Measurements from ENCODE around the gene RPL22. TPM values are rescaled to one million over a fixed set of nuclear protein-coding genes. Genes with fewer than 3 reads are reported as not detected.

Gene RPL22
- total and polyA plus RNA-seq, 2 of the 8 experiments (the other 6 are each of a cell fraction or from before 2014, with no cell fraction given) = 133 to 521 TPM

DNA sequence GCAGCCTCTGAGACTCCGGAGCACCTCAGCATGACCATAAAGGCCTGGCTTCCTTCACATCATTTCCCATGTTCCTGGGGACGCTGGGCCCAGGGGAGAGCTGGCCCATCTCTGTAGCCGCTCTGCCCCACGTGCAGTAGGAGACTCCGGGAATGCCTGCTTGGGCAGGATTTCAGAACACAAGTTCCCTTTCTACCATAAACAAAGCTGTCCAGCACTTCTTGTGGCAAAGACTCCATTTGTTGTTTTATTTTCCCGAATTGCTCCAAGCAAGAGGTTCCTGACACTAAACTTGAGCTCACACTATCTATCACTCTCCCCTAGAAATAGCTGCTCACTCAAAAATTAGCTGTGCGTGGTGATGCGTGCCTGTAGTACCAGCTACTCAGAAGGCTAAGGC is 41.2 kb downstream of the RPL22 start:
- Histone ChIP-seq H3K23me2 (ENCODE audit: low read depth, low read length) (no peaks in the 10 kb centered on the region), H3K27me3 (replicated peaks in 1 of 4; ENCODE audit: control insufficient read depth in 3 of 4, extremely low read depth in 1 of 4, insufficient read depth in 3 of 4, low read length in 3 of 4) (no peaks in the 10 kb centered on the region), H2BK12ac (ENCODE audit: low read depth, low read length) (no peak overlapping the region), H2BK15ac (ENCODE audit: low read length) (no peak overlapping the region), H3K79me2 (ENCODE audit: control insufficient read depth in 1 of 2, insufficient read depth in 2 of 2, low read length in 2 of 2) (no peaks in the 10 kb centered on the region), H2AFZ (ENCODE audit: low read length) (no peak overlapping the region), H3K23ac (ENCODE audit: insufficient read length) (no peak overlapping the region), H2AK5ac (ENCODE audit: low read depth, low read length) (no peak overlapping the region), H3K18ac (ENCODE audit: extremely low read depth, low read length) (no peak overlapping the region), H3K4me2 (ENCODE audit: insufficient read depth in 1 of 2, low read depth in 2 of 2, low read length in 2 of 2) (no peak overlapping the region), H3K27ac (ENCODE audit: low read depth, low read length) (no peak overlapping the region), H3K4me1 (replicated peaks in 1 of 4; ENCODE audit: control insufficient read depth in 3 of 4, insufficient read depth in 4 of 4, low read length in 3 of 4) (peaks cover 0 to 15% (median 2%) of the 10 kb centered on the region in 4 experiments; a peak in 4 of 7 replicates), H3K56ac (replicated peaks; ENCODE audit: insufficient read length, low read depth, low read length) (no peak overlapping the region), H3K14ac (ENCODE audit: insufficient read length) (no peak overlapping the region), H4K91ac (replicated peaks; ENCODE audit: insufficient read length, low read length) (no peak overlapping the region), H3K9me3 (ENCODE audit: insufficient read depth in 2 of 2, low read depth in 1 of 2, low read length in 1 of 2) (no peaks in the 10 kb centered on the region), H3K4ac (replicated peaks; ENCODE audit: insufficient read length, low read depth, low read length) (no peak overlapping the region), H3K79me1 (ENCODE audit: low read depth, low read length) (no peaks in the 10 kb centered on the region), H2BK5ac (ENCODE audit: low read depth, low read length) (no peak overlapping the region), H2BK20ac (ENCODE audit: low read length) (no peak overlapping the region), H4K8ac (ENCODE audit: extremely low read depth, insufficient read depth, low read length) (no peak overlapping the region; the same call in 1 of the 2 replicates), H2BK120ac (replicated peaks; ENCODE audit: low read depth, low read length) (no peak overlapping the region), H4K20me1 (replicated peaks in 1 of 2; ENCODE audit: control insufficient read depth in 1 of 2, insufficient read depth in 2 of 2, low read length in 2 of 2) (peaks cover 3 to 5% of the 10 kb centered on the region in 2 experiments), H3K9ac (replicated peaks in 1 of 4; ENCODE audit: extremely low read depth in 1 of 4, low read depth in 3 of 4, low read length in 3 of 4) (no peak overlapping the region), H3K36me3 (ENCODE audit: control insufficient read depth in 2 of 4, insufficient read depth in 4 of 4, low read length in 3 of 4) (no peaks in the 10 kb centered on the region), H4K5ac (ENCODE audit: insufficient read length, low read depth, low read length) (no peak overlapping the region), H3K4me3 (ENCODE audit: extremely low read depth in 1 of 4, insufficient read depth in 2 of 4, low read depth in 3 of 4, low read length in 4 of 4) (no peak overlapping the region)
- WGBS, 2 experiments (ENCODE audit: extremely low coverage in 1 of 2, insufficient coverage in 1 of 2, insufficient read length in 1 of 2, insufficient replicate concordance in 2 of 2, low coverage in 1 of 2, low lambda C conversion rate in 2 of 2, missing lambda C conversion rate in 1 of 2) = 89% methylated on average over 8 of the region's 8 CpGs; no CpG with 5 or more reads in 1 of the 2 experiments
- CTCF ChIA-PET (ENCODE audit: partially characterized antibody) = interaction anchor here (0.7 to 2.7 kb wide), 9 partner anchors 12 to 117 kb away, joined by 3 to 8 read pairs (median 3); no protein-coding TSS in a partner anchor
- no peak for FAIRE-seq
- no peak for TF ChIP-seq POU5F1 (IDR thresholded peaks at IDR 0.05; ENCODE audit: low read depth, low read length)
- no peak for TF ChIP-seq YY1 (IDR thresholded peaks at IDR 0.05; ENCODE audit: low read depth, low read length)
- TF ChIP-seq TAF1 (IDR thresholded peaks at IDR 0.05; ENCODE audit: low read depth, low read length) = no peak
- no peak for TF ChIP-seq POLR2A (IDR thresholded peaks at IDR 0.05; ENCODE audit: control extremely low read depth in 1 of 2, low read depth in 2 of 2, low read length in 2 of 2)
- no peak for TF ChIP-seq BCL11A (IDR thresholded peaks at IDR 0.05; ENCODE audit: low read depth in 2 of 2, low read length in 2 of 2)
- TF ChIP-seq FOSL1 (IDR thresholded peaks at IDR 0.05; ENCODE audit: insufficient read depth, low read depth, low read length) = no peak
- no peak for TF ChIP-seq JUN (IDR thresholded peaks at IDR 0.05; ENCODE audit: low read depth, low read length)
- TF ChIP-seq SAP30 (IDR thresholded peaks at IDR 0.05; ENCODE audit: insufficient read depth, insufficient replicate concordance, low read length) = no peak
- no peak for TF ChIP-seq RNF2 (IDR thresholded peaks at IDR 0.05; ENCODE audit: borderline replicate concordance, low read depth, low read length, missing control alignments, poor library complexity, severe bottlenecking)
- no peak for TF ChIP-seq RFX5 (IDR thresholded peaks at IDR 0.05; ENCODE audit: borderline replicate concordance, low read depth, low read length)
- TF ChIP-seq, protein P1, sequence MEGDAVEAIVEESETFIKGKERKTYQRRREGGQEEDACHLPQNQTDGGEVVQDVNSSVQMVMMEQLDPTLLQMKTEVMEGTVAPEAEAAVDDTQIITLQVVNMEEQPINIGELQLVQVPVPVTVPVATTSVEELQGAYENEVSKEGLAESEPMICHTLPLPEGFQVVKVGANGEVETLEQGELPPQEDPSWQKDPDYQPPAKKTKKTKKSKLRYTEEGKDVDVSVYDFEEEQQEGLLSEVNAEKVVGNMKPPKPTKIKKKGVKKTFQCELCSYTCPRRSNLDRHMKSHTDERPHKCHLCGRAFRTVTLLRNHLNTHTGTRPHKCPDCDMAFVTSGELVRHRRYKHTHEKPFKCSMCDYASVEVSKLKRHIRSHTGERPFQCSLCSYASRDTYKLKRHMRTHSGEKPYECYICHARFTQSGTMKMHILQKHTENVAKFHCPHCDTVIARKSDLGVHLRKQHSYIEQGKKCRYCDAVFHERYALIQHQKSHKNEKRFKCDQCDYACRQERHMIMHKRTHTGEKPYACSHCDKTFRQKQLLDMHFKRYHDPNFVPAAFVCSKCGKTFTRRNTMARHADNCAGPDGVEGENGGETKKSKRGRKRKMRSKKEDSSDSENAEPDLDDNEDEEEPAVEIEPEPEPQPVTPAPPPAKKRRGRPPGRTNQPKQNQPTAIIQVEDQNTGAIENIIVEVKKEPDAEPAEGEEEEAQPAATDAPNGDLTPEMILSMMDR (IDR thresholded peaks at IDR 0.05; ENCODE audit: control extremely low read depth in 1 of 3, insufficient read depth in 1 of 3, low read depth in 1 of 3, low read length in 3 of 3) = no peak
- TF ChIP-seq JUND (IDR thresholded peaks at IDR 0.05; ENCODE audit: low read length) = no peak
- DNase-seq (ENCODE audit: low read depth in 1 of 2, low spot score in 2 of 2) = no peak
- POLR2A ChIA-PET (ENCODE audit: partially characterized antibody) = interaction anchor here (0.7 to 0.9 kb wide), 2 partner anchors 24 to 30 kb away, joined by 3 read pairs; no protein-coding TSS in a partner anchor
